NT2/D1 (cell line): ENCODE data around the gene SGSM2.

ENCODE experiments used
- SUZ12 ChIP-seq: IDR thresholded peaks from 2 replicates; pipeline ENCODE4 v1.6.1; 2011; ENCODE audit not compliant: insufficient read length, insufficient read depth; ENCODE audit errors: extremely low read depth
- YY1 ChIP-seq: IDR thresholded peaks from 2 replicates; pipeline ENCODE4 v1.6.1; 2011; ENCODE audit not compliant: insufficient read length, insufficient read depth
- ZNF274 ChIP-seq: IDR thresholded peaks from 2 replicates; pipeline ENCODE4 v1.6.1; 2011; ENCODE audit warnings: mild to moderate bottlenecking, low read depth, low read length

- TF ChIP-seq YY1 (no peak), ZNF274 (no peak), SUZ12 (no peak)
Observed at GRCh38 chr17:2312736-2313135, 24.6 kb upstream of the SGSM2 start.
